ENCODE data around the gene ACBD4. TPM values are rescaled to one million over a fixed set of nuclear protein-coding genes. Genes with fewer than 3 reads are reported as not detected.

The ACBD4 gene
- total and polyA plus RNA-seq, 10 donors, result 14.1 to 32.8 (median 21.6) TPM

DNA sequence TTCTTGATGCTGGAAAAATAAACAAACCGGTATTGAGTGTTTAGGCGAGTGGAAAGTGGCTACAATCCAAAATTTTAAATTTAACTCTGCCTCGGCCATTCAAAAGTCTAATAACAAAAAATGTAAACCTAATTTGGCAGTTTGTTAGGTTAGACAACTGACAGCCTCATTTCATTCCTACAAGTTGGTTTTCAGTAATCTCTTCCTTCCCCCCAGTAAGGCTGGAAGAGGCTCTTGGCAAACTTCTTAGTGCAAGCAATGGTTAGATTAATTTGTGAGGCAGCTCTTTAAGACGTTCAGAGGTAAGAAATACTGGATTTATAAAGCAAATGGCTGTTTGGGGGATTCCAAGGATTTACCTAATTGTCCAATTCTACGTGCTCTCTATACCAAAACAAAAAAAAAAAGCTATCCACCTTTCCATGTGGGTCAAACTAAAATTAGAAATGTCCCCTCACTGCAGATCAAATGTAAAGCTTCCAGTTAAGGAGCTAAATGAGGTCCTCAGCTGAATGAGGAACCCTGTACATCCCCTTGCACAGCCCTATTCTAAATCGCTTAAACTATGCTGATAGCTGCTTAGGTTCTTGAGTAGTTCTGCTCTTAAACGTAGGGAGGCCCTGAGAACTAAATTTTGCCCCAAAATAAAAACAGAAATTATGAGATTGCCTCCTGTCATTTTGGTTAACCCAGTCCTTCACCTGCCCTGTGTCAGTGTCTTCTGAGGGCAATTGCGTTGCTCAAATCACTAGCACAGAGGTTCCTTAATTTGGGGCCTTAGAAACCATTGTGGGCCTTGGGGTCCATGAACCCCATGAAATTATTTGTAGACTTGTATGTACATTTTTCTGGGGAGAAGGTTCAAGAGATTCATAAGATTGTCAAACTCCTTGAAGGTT, 15.7 kb downstream of the ACBD4 start:
- peak overlapping the region; percentile 36 to 99 (median 96) for H3K27ac ChIP-seq
- 32 to 61% (median 47%) methylated on average over 8 of the region's 8 CpGs for WGBS, 5 donors
- no peaks in the 10 kb centered on the region for H3K27me3 ChIP-seq (replicated peaks in 1 of 7)
- intact Hi-C loops (cut with DNase I; ENCODE audit: low total_unique reads), result no loop called here
- no peak for TF ChIP-seq POLR2A (IDR thresholded peaks at IDR 0.05)
- TF ChIP-seq POLR2AphosphoS5 (IDR thresholded peaks at IDR 0.05), result no peak
- TF ChIP-seq, protein P1, sequence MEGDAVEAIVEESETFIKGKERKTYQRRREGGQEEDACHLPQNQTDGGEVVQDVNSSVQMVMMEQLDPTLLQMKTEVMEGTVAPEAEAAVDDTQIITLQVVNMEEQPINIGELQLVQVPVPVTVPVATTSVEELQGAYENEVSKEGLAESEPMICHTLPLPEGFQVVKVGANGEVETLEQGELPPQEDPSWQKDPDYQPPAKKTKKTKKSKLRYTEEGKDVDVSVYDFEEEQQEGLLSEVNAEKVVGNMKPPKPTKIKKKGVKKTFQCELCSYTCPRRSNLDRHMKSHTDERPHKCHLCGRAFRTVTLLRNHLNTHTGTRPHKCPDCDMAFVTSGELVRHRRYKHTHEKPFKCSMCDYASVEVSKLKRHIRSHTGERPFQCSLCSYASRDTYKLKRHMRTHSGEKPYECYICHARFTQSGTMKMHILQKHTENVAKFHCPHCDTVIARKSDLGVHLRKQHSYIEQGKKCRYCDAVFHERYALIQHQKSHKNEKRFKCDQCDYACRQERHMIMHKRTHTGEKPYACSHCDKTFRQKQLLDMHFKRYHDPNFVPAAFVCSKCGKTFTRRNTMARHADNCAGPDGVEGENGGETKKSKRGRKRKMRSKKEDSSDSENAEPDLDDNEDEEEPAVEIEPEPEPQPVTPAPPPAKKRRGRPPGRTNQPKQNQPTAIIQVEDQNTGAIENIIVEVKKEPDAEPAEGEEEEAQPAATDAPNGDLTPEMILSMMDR (IDR thresholded peaks at IDR 0.05 in 8 of 11, conservative IDR thresholded peaks at IDR 0.05 in 3 of 11), result no peak
- H3K4me1 ChIP-seq, result peaks cover 27 to 90% (median 50%) of the 10 kb centered on the region in 6 donors
- no peak for DNase-seq
- H3K36me3 ChIP-seq, result peaks cover 0 to 14% (median 0%) of the 10 kb centered on the region in 6 donors
- H3K9me3 ChIP-seq, result no peaks in the 10 kb centered on the region
- peak overlapping the region in 7 of 8 donors; percentile 2 to 88 (median 71) for H3K4me3 ChIP-seq

DNA sequence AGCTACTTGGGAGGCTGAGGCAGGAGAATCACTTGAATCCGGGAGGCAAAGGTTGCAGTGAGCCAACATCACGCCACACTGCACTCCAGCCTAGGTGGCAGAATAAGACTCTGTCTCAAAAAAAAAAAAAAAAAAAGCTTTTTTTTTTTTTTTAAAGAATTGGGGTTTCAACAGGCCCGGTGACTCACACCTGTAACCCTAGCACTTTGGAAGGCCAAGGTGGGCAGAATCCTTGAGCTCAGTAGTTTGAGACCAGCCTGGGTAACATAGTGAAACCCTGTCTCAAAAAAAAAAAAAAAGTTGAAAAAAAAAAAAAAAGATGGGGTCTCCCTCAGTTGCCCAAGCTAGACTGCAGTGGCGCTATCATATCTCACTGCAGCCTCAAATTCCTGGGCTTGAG, 19.5 kb downstream of the ACBD4 start:
- H3K27ac ChIP-seq, result peak overlapping the region in 4 of 8 donors; percentile 3 to 48 (median 36)
- no peak for TF ChIP-seq POLR2AphosphoS5 (IDR thresholded peaks at IDR 0.05)
- TF ChIP-seq, protein P1 (IDR thresholded peaks at IDR 0.05 in 8 of 11, conservative IDR thresholded peaks at IDR 0.05 in 3 of 11), result no peak
- TF ChIP-seq POLR2A (IDR thresholded peaks at IDR 0.05), result no peak
- intact Hi-C loops (cut with DNase I; ENCODE audit: low total_unique reads), result no loop called here

DNA sequence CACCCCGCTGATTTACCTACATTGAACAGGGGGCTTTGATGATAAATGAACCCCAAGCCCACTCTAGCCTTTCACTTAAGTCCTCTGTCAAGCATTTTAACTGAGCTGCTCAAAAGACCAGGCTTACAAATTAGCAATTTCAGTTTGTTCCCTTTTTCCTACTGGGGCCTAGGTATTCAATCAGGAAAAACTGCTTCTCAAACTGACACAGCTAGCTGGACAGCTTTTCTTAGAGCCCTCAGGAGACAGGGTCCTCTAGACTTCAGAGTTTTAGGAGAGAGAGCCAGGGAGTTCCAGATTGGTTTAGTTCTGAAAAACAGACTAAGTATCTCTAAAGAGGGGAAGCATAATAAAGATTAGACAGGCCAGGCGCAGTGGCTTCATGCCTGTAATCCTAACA, 20.0 kb downstream of the ACBD4 start:
- no peak for DNase-seq
- peaks cover 0 to 41% (median 0%) of the 10 kb centered on the region in 6 donors for H3K36me3 ChIP-seq
- H3K27ac ChIP-seq, result peak overlapping the region in 4 of 8 donors; percentile 3 to 48 (median 36)
- TF ChIP-seq POLR2A (IDR thresholded peaks at IDR 0.05) (no peak), POLR2AphosphoS5 (IDR thresholded peaks at IDR 0.05) (no peak)
- TF ChIP-seq, protein P1 (IDR thresholded peaks at IDR 0.05 in 8 of 11, conservative IDR thresholded peaks at IDR 0.05 in 3 of 11), result no peak
- no peaks in the 10 kb centered on the region for H3K9me3 ChIP-seq
- H3K27me3 ChIP-seq (replicated peaks in 1 of 7), result no peaks in the 10 kb centered on the region
- WGBS, 5 donors, result 94 to 100% (median 96%) methylated on average over 2 of the region's 2 CpGs
- no peak overlapping the region for H3K4me3 ChIP-seq
- intact Hi-C loops (cut with DNase I; ENCODE audit: low total_unique reads), result no loop called here
- H3K4me1 ChIP-seq, result peaks cover 48 to 100% (median 64%) of the 10 kb centered on the region in 6 donors

More for the DNA sequence above, 19.5 kb downstream of the ACBD4 start:
- 92 to 93% (median 92%) methylated on average over 4 of the region's 4 CpGs for WGBS, 5 donors
- no peak for DNase-seq
- Histone ChIP-seq H3K9me3 (no peaks in the 10 kb centered on the region), H3K36me3 (peaks cover 0 to 41% (median 0%) of the 10 kb centered on the region in 6 donors), H3K4me1 (peaks cover 46 to 100% (median 63%) of the 10 kb centered on the region in 6 donors), H3K4me3 (no peak overlapping the region), H3K27me3 (replicated peaks in 1 of 7) (no peaks in the 10 kb centered on the region)

DNA sequence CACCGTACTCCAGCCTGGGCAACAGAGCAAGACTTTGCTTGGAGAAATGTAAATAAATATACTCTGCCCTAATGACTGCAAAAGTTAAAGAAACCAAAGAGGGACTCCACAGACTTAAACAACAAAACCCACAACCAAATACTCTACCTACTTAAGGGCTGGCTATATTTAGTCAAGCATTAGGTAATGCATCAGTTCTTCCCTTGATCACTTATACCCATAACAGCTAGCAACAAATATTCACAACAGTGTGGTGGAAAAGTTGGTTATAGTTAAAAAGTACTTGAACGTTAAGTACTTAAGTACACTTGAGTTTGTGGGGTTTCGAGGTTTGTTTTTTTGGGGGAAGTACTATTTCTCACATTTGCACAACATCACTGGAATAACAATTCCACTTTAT, 20.8 kb downstream of the ACBD4 start:
- Histone ChIP-seq H3K27ac (peak overlapping the region in 1 of 8 donors; percentile 48), H3K27me3 (replicated peaks in 1 of 7) (no peaks in the 10 kb centered on the region), H3K9me3 (no peaks in the 10 kb centered on the region), H3K4me3 (no peak overlapping the region), H3K36me3 (peaks cover 0 to 41% (median 0%) of the 10 kb centered on the region in 6 donors), H3K4me1 (peaks cover 40 to 94% (median 57%) of the 10 kb centered on the region in 6 donors)
- DNase-seq, result no peak
- 61 to 76% (median 70%) methylated on average over 3 of the region's 3 CpGs for WGBS, 5 donors
- TF ChIP-seq POLR2AphosphoS5 (IDR thresholded peaks at IDR 0.05) (no peak), POLR2A (IDR thresholded peaks at IDR 0.05) (no peak)
- TF ChIP-seq, protein P1 (IDR thresholded peaks at IDR 0.05 in 8 of 11, conservative IDR thresholded peaks at IDR 0.05 in 3 of 11), result no peak
- intact Hi-C loops (cut with DNase I; ENCODE audit: low total_unique reads), result no loop called here

Data from spleen (tissue), 11 donors.